ENCODE results near the gene GFOD1.

Gene GFOD1

GRCh38 chr6:13508711-13509705 is 21.6 kb upstream of the GFOD1 start:
- Histone ChIP-seq H3K4me2 (ENCODE audit: low read length) (no peak overlapping the region), H3K27ac (ENCODE audit: low read depth, low read length) (no peak overlapping the region), H3K9me3 (ENCODE audit: control insufficient read depth, insufficient read depth, low read length) (peaks cover 3% of the 10 kb centered on the region), H3K4me3 (ENCODE audit: low read length) (no peak overlapping the region), H3K27me3 (ENCODE audit: control insufficient read depth, low read length) (no peaks in the 10 kb centered on the region), H3K36me3 (ENCODE audit: control insufficient read depth, low read length) (no peaks in the 10 kb centered on the region), H3F3A (ENCODE audit: control insufficient read depth, insufficient read depth) (no peaks in the 10 kb centered on the region), H3K4me1 (ENCODE audit: control insufficient read depth, low read length) (no peaks in the 10 kb centered on the region), H4K20me1 (ENCODE audit: control insufficient read depth, insufficient read depth, low read depth, low read length) (no peaks in the 10 kb centered on the region), H3K79me2 (ENCODE audit: control insufficient read depth, low read length) (no peaks in the 10 kb centered on the region), H3K9me2 (replicated peaks; ENCODE audit: control insufficient read depth, low read length) (no peaks in the 10 kb centered on the region)
- TF ChIP-seq EZH2phosphoT487 (IDR thresholded peaks at IDR 0.05; ENCODE audit: borderline replicate concordance, low read length) = no peak
- no peak for TF ChIP-seq CTCF (IDR thresholded peaks at IDR 0.05; ENCODE audit: low read depth, low read length, poor library complexity, severe bottlenecking)

GRCh38 chr6:13507306-13507860 is 20.0 kb upstream of the GFOD1 start:
- H3K79me2 ChIP-seq (ENCODE audit: control insufficient read depth, low read length) = no peaks in the 10 kb centered on the region
- H4K20me1 ChIP-seq (ENCODE audit: control insufficient read depth, insufficient read depth, low read depth, low read length) = no peaks in the 10 kb centered on the region
- no peaks in the 10 kb centered on the region for H3K9me2 ChIP-seq (replicated peaks; ENCODE audit: control insufficient read depth, low read length)
- no peak for TF ChIP-seq EZH2phosphoT487 (IDR thresholded peaks at IDR 0.05; ENCODE audit: borderline replicate concordance, low read length)
- TF ChIP-seq CTCF (IDR thresholded peaks at IDR 0.05; ENCODE audit: low read depth, low read length, poor library complexity, severe bottlenecking) = no peak
- H3K36me3 ChIP-seq (ENCODE audit: control insufficient read depth, low read length) = no peaks in the 10 kb centered on the region
- no peak overlapping the region for H3K4me3 ChIP-seq (ENCODE audit: low read length)
- no peak overlapping the region for H3K27ac ChIP-seq (ENCODE audit: low read depth, low read length)
- H3K4me2 ChIP-seq (ENCODE audit: low read length) = no peak overlapping the region
- peaks cover 3% of the 10 kb centered on the region for H3K9me3 ChIP-seq (ENCODE audit: control insufficient read depth, insufficient read depth, low read length)
- H3K27me3 ChIP-seq (ENCODE audit: control insufficient read depth, low read length) = no peaks in the 10 kb centered on the region
- no peaks in the 10 kb centered on the region for H3K4me1 ChIP-seq (ENCODE audit: control insufficient read depth, low read length)
- H3F3A ChIP-seq (ENCODE audit: control insufficient read depth, insufficient read depth) = no peaks in the 10 kb centered on the region

GRCh38 chr6:13505345-13505734 is 17.9 kb upstream of the GFOD1 start:
- no peaks in the 10 kb centered on the region for H3K36me3 ChIP-seq (ENCODE audit: control insufficient read depth, low read length)
- H4K20me1 ChIP-seq (ENCODE audit: control insufficient read depth, insufficient read depth, low read depth, low read length) = no peaks in the 10 kb centered on the region
- H3K27ac ChIP-seq (ENCODE audit: low read depth, low read length) = no peak overlapping the region
- H3K27me3 ChIP-seq (ENCODE audit: control insufficient read depth, low read length) = no peaks in the 10 kb centered on the region
- H3K9me3 ChIP-seq (ENCODE audit: control insufficient read depth, insufficient read depth, low read length) = peaks cover 3% of the 10 kb centered on the region; the same call in 1 of the 2 replicates
- H3K4me2 ChIP-seq (ENCODE audit: low read length) = no peak overlapping the region
- no peaks in the 10 kb centered on the region for H3K79me2 ChIP-seq (ENCODE audit: control insufficient read depth, low read length)
- H3K4me1 ChIP-seq (ENCODE audit: control insufficient read depth, low read length) = no peaks in the 10 kb centered on the region
- TF ChIP-seq CTCF (IDR thresholded peaks at IDR 0.05; ENCODE audit: low read depth, low read length, poor library complexity, severe bottlenecking) (no peak), EZH2phosphoT487 (IDR thresholded peaks at IDR 0.05; ENCODE audit: borderline replicate concordance, low read length) (no peak)
- no peak overlapping the region for H3K4me3 ChIP-seq (ENCODE audit: low read length)
- no peaks in the 10 kb centered on the region for H3F3A ChIP-seq (ENCODE audit: control insufficient read depth, insufficient read depth)
- no peaks in the 10 kb centered on the region for H3K9me2 ChIP-seq (replicated peaks; ENCODE audit: control insufficient read depth, low read length)
